Measurements from ENCODE around the gene PIM3.

DNA sequence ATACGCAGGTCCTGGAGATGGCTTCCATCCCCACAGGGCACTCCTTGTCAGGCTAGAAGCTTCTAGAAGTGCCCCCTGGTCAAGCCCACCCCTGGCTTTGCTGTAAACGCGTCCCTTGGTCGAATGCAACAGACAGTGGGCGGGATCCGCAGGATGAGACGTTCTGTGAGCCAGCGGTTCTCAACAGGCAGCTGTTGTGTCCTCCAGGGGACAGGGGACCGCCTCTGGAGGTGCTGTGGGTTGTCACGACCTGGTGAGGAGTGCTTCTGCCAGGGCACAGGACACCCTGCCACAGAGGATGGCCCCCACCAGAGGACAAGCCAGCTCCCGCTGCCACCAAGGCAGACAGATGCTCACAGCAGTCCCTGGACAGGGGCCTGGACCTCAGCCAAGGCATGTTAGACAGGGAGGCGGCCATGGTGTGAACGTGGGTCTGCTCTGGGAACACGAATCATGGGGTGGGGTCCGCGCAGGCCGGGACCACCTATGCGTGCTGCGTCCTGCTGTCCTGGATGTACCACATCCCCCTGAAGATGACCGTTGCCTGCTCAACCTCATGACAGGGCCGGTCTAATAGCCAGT is 30.5 kb upstream of the PIM3 start:
- TF ChIP-seq, protein P1, sequence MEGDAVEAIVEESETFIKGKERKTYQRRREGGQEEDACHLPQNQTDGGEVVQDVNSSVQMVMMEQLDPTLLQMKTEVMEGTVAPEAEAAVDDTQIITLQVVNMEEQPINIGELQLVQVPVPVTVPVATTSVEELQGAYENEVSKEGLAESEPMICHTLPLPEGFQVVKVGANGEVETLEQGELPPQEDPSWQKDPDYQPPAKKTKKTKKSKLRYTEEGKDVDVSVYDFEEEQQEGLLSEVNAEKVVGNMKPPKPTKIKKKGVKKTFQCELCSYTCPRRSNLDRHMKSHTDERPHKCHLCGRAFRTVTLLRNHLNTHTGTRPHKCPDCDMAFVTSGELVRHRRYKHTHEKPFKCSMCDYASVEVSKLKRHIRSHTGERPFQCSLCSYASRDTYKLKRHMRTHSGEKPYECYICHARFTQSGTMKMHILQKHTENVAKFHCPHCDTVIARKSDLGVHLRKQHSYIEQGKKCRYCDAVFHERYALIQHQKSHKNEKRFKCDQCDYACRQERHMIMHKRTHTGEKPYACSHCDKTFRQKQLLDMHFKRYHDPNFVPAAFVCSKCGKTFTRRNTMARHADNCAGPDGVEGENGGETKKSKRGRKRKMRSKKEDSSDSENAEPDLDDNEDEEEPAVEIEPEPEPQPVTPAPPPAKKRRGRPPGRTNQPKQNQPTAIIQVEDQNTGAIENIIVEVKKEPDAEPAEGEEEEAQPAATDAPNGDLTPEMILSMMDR (IDR thresholded peaks at IDR 0.05), result no peak
- TF ChIP-seq POLR2A (IDR thresholded peaks at IDR 0.05), result no peak

Data from uterus (tissue), 2 donors.